T-helper 1 cell treated with Interleukin-12 subunit alpha and Interleukin-12 subunit beta and Interleukin-4 antibody, amounts not matched to agents 30 ng/mL and 1 ng/mL, for 36 hours (primary cell): ENCODE data around the gene MAP4K3. TPM values are rescaled to one million over a fixed set of nuclear protein-coding genes. Genes with fewer than 3 reads are reported as not detected.

ENCODE experiments used
- intact Hi-C: fragments of 100-400 bp; cut with micrococcal nuclease; formaldehyde crosslinking; loops from one replicate; pipeline ENCODE4 v1.15.1; 2024
- total RNA-seq: library from RNA; stranded (reverse); gene quantifications from 2 replicates; pipeline ENCODE4 v1.2.3, GENCODE V29; 2022

MAP4K3 gene
- total RNA-seq, 1 donor from 2014 or later = 11.8 TPM

DNA sequence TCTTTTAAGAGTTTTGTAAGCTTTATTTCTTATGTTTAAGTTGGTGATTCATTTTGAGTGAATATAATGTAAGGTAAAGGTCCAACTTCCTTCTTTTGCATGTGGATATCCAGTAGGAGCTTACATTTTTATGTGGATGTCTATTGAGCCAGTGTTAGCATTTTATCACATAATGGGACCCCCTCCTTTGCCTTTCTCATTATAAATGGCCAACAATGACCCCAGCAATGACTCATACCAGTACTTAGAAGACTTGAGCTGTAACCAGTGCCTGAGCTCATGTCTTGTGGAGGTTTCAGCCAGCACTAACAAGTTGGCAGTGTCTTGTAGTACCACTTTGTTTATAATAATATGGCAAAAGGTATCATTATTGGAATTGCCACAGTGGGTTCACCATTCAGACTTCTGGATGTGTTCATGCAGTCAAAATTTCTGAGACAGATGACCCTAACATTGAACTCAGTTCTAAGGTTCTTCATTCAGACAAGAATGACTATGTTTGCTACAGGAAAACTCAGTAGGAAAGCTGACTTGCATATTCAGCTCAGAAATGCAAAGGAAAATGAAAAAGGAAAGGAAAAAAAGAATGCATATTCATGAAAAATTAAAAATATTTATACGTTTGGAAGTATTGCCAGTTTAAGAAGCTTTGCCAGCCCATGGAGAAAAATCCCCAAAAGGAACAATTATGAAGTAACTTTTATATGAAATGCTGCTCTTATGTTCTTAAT, 234.3 kb downstream of the MAP4K3 start:
- intact Hi-C loops = loop anchor here (1.0 kb wide), 2 partner anchors 13 to 74 kb away; no protein-coding TSS in a partner anchor

Other genes starting within 250 kb of the MAP4K3 start
- 0.54 TPM in 2 replicates for gene CDKL4, start 193.3 kb downstream of the MAP4K3 start, total RNA-seq
- not detected in 2 replicates for gene TMEM178A, start 228.6 kb upstream of the MAP4K3 start, total RNA-seq